ENCODE measurements around the gene SLC4A1.
A peak's percentile ranks its signal among the peaks of the same experiment; 100 is the strongest.

SLC4A1 gene

DNA sequence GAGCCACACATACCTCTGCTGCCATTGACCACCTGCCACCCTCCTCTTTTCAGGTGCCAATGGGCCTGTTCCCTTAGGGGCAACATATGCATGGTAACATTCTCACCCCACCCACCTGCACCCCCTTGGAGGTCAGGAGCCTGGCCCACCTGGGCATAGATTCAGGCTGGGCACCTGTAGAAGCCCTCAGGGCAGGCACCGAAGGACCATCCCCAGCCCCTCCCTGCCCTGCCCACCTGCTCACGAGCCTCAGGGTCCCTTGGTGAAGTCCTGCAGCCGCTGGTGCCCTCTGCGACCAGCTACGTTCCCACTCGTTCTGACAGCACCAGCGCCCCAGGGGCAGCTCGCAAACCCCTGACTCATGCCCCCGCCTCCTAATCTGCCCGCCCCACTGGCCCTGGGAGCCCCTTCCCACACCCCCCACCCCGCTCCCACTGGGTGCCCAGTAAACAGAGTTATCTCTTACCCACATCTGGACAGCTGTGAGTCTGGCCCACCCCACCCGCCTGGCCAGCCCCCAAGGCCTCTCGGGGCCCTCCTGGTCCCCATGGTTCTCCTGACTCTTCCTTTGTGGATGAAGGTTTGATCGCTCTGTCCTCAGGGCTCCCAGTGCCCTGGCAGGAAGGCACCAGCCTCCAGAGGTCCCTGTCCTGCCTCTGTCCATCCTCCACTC lies at the start of gene SLC4A1:
SLC4A1 (minus strand) TSS at position 318 of the 673 bp plus-strand sequence. CDS start 5,269 bp downstream, outside the sequence.
- DNase-seq: no peak

GRCh38 chr17:44317545-44317944 lies 49.6 kb upstream of the SLC4A1 start:
- no peak for DNase-seq

DNA sequence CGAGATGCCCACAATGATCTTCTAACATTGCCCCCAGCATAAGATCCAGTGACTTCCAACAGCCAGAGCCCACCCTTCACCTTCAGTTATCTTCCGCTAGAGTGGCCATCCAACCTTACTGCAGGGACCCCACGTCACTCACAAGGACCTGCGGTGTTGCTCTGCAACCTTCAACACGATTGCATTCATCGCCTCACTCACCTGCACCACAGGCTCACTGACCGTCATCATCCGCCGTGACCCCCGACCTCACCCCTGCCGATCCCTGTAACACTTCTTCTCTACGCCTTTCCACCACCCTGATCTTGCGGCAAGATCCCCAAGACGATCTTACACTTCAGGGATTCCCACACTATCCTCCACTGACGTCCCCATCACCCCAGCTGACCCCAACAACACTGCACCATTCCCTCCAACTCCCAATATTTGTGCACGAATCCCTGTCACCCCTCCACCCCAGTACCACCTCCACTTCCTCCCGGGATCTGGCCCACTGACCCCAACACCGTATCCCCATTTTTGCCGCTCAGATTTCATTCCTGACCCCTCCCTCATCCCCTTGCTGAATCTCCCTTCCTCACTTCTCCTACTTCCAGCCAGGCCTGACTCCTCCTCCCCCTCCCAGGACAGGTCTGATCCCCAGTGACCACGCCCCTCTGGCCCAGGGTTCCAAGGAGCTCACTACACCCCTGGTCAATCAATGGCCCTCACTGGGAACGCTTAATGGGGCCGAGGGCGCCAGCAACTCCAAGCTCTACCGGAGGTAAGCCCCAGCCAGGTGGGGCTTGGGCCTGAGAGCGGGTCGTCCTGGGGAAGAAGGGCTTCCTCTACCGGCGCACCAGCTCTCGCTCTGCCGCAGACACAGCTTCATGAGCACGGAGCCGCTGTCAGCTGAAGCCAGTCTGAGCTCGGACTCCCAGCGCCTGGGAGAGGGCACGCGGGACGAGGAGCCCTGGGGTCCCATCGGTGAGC lies 48.1 kb upstream of the SLC4A1 start:
- no peak for DNase-seq

- DNase-seq: no peak
Measured at GRCh38 chr17:44314869-44315661, 47.1 kb upstream of the SLC4A1 start.

GRCh38 chr17:44314524-44314868 lies 46.6 kb upstream of the SLC4A1 start:
- no peak for DNase-seq

- DNase-seq: no peak
Measured at GRCh38 chr17:44314031-44314430, 46.1 kb upstream of the SLC4A1 start.

DNA sequence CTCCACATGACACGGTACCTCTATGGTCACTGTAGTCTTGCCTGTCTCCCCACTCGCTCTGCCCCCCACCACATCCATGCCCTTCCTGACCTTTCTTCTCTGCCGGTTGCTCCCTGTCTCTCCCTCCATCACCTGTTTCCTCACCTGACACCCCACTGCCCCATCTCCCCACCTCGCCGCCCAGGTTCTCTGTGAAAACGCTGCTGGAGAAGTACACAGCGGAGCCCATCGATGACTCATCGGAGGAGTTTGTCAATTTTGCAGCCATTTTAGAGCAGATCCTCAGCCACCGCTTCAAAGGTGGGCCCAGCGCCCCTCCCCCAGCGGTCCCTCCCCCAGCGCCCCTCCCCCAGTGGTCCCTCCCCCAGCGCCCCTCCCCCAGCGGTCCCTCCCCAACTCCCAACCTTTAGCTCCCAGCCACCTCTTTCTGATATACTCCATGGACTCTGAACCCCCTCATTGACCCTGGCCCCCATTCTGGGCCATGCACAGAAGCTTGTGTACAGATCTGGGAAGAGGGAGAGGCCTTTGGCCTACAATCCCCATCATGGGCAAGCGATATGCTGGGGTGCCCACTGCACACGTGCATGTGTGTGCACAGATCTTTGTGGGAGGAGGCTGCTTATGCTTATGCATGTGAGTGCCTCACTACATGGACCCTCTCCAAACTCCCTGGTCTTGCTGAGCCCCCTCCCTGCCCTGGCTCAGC lies 44.6 kb upstream of the SLC4A1 start:
- no peak for DNase-seq

DNA sequence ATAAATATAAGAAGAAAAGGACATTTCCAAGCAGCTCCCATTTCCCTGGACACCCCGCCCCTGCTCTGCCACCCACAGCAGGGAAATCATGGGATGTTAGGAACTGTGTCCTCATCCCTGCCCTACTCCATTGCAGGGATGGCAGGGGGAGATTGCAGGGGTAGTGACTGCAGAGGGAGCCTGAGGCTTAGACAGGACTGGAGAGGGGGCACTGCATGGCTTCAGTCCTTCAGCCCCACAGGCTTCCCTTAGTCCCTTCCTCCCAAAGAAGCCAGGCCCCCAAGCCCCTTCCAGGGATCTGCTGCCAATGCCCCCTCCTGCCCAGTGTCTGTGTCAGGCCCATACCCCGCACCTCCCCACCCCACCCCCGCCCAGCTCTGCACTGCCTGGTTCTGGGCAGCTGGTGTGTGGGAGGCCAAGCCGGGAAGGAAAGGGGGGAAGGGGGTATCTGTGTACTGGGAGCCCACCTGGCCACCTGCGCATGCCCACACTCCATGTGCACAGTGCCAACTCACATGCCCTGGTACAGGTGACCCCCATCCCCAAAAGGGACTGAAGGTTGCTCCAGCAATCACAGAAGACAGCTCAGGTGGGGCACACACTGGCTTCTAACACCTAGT lies 43.7 kb upstream of the SLC4A1 start:
- DNase-seq: no peak

DNA sequence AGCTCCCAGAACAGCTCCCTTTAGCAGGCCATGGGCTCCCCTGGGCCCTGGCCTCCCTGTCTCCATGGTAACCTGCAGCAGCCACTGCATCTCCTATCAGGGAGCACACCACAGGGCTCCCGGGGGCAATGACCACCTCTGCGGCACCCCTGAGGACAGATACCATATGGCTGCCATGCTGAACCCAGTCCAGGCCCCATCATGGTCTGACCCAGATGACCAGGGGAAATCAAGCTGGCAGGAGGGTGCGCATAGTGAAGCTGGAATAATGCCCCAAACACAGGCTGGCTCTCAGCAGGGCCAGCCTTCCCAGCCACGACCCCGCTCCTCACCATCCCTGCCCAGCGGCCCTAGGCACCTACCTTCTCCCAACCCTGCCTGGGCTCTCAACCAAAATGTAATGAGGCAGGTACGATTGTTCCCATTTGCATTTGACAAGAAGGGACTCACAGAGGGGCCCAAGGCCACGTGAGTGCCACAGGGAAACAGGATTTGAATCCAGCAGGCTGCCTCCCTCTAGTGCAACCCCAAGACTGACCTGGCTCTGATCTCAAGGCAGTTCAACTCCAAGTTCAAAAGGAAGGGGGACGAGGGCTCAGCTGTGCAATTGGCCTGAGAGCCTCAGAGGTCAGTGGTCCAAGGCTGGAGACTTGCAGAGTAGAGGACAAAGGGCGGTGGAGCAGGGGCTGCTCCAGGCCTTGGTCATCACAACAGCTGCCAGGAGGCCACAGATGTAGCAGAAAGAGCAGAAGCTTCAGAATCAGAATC lies 42.9 kb upstream of the SLC4A1 start:
- no peak for DNase-seq

- DNase-seq: no peak
Measured at GRCh38 chr17:44310188-44310587, 42.3 kb upstream of the SLC4A1 start.

DNA sequence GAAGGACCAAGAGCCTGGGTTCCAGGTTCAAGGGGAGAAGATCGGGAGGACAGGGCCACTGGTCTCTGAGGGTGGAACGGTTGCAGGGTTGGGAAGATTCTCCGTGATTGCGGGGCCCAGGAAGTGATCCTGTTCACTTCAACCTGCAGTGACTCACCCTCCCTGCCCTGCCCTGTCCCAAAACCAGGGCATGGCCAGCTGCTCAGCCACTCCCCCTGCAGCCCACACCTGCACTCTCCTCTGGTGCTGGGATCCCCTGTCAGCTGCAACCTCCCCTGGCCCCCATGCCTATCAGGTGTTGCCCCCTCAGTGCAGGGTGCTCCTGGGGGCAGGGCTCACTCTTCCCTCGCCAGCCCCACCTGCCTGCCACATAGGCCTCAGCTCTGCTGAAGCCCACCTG lies 41.5 kb upstream of the SLC4A1 start:
- DNase-seq: no peak

DNA sequence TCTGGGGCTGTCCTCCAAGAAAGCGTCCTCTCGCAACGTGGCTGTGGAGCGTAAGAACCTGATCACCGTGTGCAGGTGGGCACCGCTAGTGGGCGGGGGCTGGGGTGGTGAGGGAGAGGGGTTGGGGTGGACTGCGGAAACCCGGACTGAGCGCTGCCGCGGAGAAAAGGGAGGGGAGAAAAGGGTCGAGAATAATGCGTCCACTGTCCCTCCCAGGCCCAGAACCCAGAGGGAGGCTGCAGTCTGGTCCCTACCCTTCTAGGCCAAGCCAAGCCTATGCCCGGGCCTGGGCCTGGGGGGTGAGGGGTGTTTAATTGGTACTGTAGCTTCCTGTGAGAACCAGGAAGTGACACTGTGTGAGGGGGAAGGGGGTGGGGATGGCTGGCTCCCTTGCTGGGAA lies 40.9 kb upstream of the SLC4A1 start:
- DNase-seq: peak in 1 of 2 experiments; percentile 43

- DNase-seq: peak; percentile 82 to 86
Measured at GRCh38 chr17:44308320-44308818, 40.4 kb upstream of the SLC4A1 start, which contains the start of gene RUNDC3A. Gene RUNDC3A (plus strand): TSS chr17:44308601. CDS start chr17:44308833, 232 bp downstream.

GRCh38 chr17:44307387-44308186 lies 39.7 kb upstream of the SLC4A1 start:
- peak; percentile 38 to 50 for DNase-seq

DNA sequence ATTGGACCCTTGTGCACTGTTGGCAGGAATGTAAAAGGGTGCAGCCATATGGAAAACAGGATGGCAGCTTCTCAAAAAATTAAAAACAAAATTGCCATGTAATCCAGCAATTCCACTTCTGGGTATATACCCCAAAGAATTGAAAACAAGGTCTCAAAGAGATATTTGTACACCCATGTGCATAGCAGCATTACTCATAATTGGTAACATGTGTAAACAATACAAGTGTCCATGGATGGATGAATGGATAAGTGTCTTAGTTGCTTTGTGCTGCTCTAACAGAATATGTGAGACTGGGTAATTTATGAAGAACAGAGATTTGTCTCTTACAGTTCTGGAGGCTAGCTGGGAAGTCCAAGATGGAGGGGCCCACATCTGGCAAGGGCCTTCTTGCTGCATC lies 36.7 kb upstream of the SLC4A1 start:
- DNase-seq: no peak

- DNase-seq: no peak
Measured at GRCh38 chr17:44297975-44298374, 30.0 kb upstream of the SLC4A1 start.

GRCh38 chr17:44293509-44294226 lies 25.7 kb upstream of the SLC4A1 start:
- DNase-seq: no peak

DNA sequence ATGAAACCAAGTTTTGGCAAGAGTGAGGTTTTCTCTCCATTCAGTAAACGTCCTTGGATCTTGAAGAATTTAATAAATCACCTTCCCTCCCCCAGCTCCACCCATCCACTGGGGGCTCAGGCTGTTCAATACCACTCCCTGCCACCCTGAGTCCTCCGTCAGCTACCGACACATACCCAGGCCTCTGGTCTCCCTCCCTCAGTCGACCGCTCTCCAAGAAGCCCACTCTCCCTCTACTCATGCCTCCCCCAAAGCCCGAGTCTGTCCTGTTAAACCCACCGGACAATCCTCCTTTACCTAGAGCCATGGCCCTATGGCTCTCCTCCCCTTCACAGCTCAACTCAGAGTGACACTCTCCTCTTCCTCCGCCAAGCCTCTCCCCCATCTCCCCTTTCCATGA lies 19.7 kb upstream of the SLC4A1 start:
- DNase-seq: no peak

DNA sequence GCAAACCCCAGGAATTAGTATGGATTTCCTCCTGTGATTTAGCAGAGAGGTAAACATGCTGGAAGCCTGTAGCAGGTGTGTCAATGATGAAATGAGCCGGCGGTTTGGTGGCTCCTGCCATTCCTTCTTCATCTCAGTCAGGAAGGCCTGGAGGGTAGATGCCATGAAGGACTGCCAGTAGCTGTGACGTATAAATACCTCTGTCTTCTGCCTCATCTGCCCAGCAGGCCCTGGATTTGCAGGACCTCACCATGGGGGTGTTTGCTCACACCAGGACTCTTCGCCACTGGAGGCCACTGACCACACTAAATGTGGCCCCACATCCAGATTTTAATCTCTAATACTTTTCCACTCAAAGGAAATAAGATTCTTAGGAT lies 16.1 kb upstream of the SLC4A1 start:
- DNase-seq: no peak

Data from NCI-H1930 (cell line).